Caco-2 (cell line): Measurements from ENCODE around the gene AP4E1. TPM values are rescaled to one million over a fixed set of nuclear protein-coding genes. Genes with fewer than 3 reads are reported as not detected.

Source experiments
- BruUV-seq: library from RNA; stranded (reverse); fragments of 400-500 nt; replicated peaks from 2 replicates; lab custom pipeline; 2021; lab: Mats Ljungman, UMichigan
- CTCF ChIA-PET: fragments of 300-600 bp; sonication (Branson Sonifier 250); formaldehyde crosslinking; loops from one replicate; lab custom pipeline; 2022; ENCODE audit warnings: antibody characterized with exemption; lab: Charles Lee
- POLR2A ChIA-PET: fragments of 300-600 bp; sonication (Branson Sonifier 250); formaldehyde crosslinking; loops from one replicate; lab custom pipeline; 2022; ENCODE audit warnings: antibody characterized with exemption; lab: Charles Lee
- DNase-seq, 2 experiments: peaks; one replicate each; pipeline versions ENCODE4 v3.0.0 to v3.0.0-alpha.2; 2020 to 2022
- H3K27me3 ChIP-seq: replicated peaks from 2 replicates; pipeline ENCODE4 v1.6.0; 2011; ENCODE audit warnings: low read length; ENCODE audit not compliant: control insufficient read depth, insufficient read depth
- H3K36me3 ChIP-seq: 2 replicates; pipeline ENCODE4 v1.5.1; 2011; ENCODE audit warnings: low read length; ENCODE audit not compliant: control insufficient read depth, insufficient read depth
- H3K4me1 ChIP-seq: fragments of 250-450 bp; sonication (Bioruptor Pico); 2 replicates; pipeline ENCODE4 v1.5.1; 2020; ENCODE audit warnings: mild to moderate bottlenecking
- H3K4me3 ChIP-seq: 2 replicates; pipeline ENCODE4 v1.5.1; 2011; ENCODE audit warnings: low read depth, mild to moderate bottlenecking, control low read depth, low read length
- H3K9me3 ChIP-seq: fragments of 250-450 bp; sonication (Bioruptor Pico); 2 replicates; pipeline ENCODE4 v1.5.1; 2020; ENCODE audit warnings: mild to moderate bottlenecking, moderate library complexity
- H3K27ac Mint-ChIP-seq: one replicate; pipeline ENCODE4 v1.8.0; 2022; ENCODE audit warnings: mixed read lengths; ENCODE audit not compliant: unreplicated experiment
- H3K27me3 Mint-ChIP-seq: one replicate; pipeline ENCODE4 v1.8.0; 2022; ENCODE audit warnings: mixed read lengths; ENCODE audit not compliant: insufficient read depth, unreplicated experiment
- H3K36me3 Mint-ChIP-seq: one replicate; pipeline ENCODE4 v1.8.0; 2022; ENCODE audit warnings: mild to moderate bottlenecking, mixed read lengths; ENCODE audit not compliant: insufficient read depth, unreplicated experiment
- H3K4me1 Mint-ChIP-seq: one replicate; pipeline ENCODE4 v1.8.0; 2022; ENCODE audit warnings: low read depth, mixed read lengths; ENCODE audit not compliant: unreplicated experiment
- H3K4me3 Mint-ChIP-seq: one replicate; pipeline ENCODE4 v1.8.0; 2022; ENCODE audit warnings: mild to moderate bottlenecking, moderate library complexity, mixed read lengths; ENCODE audit not compliant: unreplicated experiment
- H3K9me3 Mint-ChIP-seq: one replicate; pipeline ENCODE4 v1.8.0; 2022; ENCODE audit warnings: mixed read lengths; ENCODE audit not compliant: unreplicated experiment
- intact Hi-C: fragments of 100-400 bp; cut with micrococcal nuclease; formaldehyde crosslinking; loops from one replicate; pipeline ENCODE4 v1.10.0; 2022; ENCODE audit not compliant: unreplicated experiment
- total RNA-seq: library from RNA; stranded (reverse); gene quantifications from 2 replicates; pipeline ENCODE4 v1.2.3, GENCODE V29; 2022
- TF ChIP-seq, protein P1 (sequence below), 2 experiments: fragments of 200-600 bp in 1 of 2; IDR thresholded peaks; 1 replicate in 1 of 2; 2 replicates in 1 of 2; pipeline versions ENCODE4 v1.5.1 to v1.8.0; 2011 to 2022; ENCODE audit warnings: antibody characterized with exemption in 1 of 2, control low read depth in 1 of 2, inconsistent platforms in 1 of 2, low read depth in 1 of 2, low read length in 1 of 2, mild to moderate bottlenecking in 1 of 2, moderate library complexity in 1 of 2; ENCODE audit not compliant: insufficient read depth in 1 of 2, severe bottlenecking in 1 of 2, unreplicated experiment in 1 of 2

AP4E1 gene
- total RNA-seq, 1 experiment from 2014 or later: 15.9 TPM

DNA sequence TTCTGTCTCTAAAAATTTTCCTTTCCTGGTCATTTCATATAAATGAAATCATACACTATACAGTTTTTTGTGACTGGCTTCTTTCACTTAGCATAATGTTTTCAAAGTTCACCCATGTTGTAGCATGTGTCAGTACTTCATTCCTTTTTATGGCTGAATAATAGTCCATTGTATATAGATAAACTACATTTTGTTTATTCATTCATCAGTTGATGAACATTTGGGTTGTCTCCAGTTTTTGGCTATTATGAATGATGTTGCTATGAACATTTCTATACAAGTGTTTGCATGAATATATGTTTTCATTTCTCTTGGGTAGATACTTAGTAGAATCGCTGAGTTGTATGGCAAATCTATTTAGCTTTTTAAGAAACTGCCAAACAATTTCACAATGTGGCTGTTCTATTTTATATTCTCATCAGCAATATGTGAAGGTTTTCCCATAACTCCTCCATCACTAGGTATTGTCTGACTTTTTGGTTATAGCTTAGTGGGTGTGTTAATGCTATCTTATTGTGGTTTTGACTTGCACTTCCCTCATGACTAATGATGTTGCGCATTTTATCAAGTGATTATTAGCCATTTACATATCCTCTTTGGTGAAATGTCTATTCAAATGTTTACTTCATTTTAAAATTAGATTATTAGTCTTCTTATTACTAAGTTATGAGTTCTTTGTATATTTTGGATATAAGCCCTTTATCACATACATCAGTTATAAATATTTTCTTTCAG is 21.7 kb upstream of the AP4E1 start:
- H3K4me1 ChIP-seq: peaks cover 7% of the 10 kb centered on the region
- no peak overlapping the region for H3K4me3 Mint-ChIP-seq
- TF ChIP-seq, protein P1, sequence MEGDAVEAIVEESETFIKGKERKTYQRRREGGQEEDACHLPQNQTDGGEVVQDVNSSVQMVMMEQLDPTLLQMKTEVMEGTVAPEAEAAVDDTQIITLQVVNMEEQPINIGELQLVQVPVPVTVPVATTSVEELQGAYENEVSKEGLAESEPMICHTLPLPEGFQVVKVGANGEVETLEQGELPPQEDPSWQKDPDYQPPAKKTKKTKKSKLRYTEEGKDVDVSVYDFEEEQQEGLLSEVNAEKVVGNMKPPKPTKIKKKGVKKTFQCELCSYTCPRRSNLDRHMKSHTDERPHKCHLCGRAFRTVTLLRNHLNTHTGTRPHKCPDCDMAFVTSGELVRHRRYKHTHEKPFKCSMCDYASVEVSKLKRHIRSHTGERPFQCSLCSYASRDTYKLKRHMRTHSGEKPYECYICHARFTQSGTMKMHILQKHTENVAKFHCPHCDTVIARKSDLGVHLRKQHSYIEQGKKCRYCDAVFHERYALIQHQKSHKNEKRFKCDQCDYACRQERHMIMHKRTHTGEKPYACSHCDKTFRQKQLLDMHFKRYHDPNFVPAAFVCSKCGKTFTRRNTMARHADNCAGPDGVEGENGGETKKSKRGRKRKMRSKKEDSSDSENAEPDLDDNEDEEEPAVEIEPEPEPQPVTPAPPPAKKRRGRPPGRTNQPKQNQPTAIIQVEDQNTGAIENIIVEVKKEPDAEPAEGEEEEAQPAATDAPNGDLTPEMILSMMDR (IDR thresholded peaks at IDR 0.05; ENCODE audit: insufficient read depth in 1 of 2, low read depth in 1 of 2, low read length in 1 of 2, severe bottlenecking in 1 of 2, unreplicated experiment in 1 of 2): no peak
- H3K27ac Mint-ChIP-seq: no peak overlapping the region
- peaks cover 14% of the 10 kb centered on the region for H3K4me1 Mint-ChIP-seq
- POLR2A ChIA-PET: no interaction called here
- no peaks in the 10 kb centered on the region for H3K36me3 Mint-ChIP-seq
- H3K27me3 ChIP-seq: no peaks in the 10 kb centered on the region
- H3K27me3 Mint-ChIP-seq: no peaks in the 10 kb centered on the region
- H3K36me3 ChIP-seq: no peaks in the 10 kb centered on the region
- H3K4me3 ChIP-seq: no peak overlapping the region
- H3K9me3 ChIP-seq: peaks cover 8% of the 10 kb centered on the region
- CTCF ChIA-PET: interaction anchor here (0.9 kb wide), 1 partner anchor 121 kb away, joined by 4 read pairs; the partner anchor contains the start of gene SPPL2A
- intact Hi-C loops: loop anchor here (1.0 kb wide), 1 partner anchor 21 kb away; no protein-coding TSS in a partner anchor
- DNase-seq: no peak
- H3K9me3 Mint-ChIP-seq: peaks cover under 1% of the 10 kb centered on the region
- no TSS peak for BruUV-seq

DNA sequence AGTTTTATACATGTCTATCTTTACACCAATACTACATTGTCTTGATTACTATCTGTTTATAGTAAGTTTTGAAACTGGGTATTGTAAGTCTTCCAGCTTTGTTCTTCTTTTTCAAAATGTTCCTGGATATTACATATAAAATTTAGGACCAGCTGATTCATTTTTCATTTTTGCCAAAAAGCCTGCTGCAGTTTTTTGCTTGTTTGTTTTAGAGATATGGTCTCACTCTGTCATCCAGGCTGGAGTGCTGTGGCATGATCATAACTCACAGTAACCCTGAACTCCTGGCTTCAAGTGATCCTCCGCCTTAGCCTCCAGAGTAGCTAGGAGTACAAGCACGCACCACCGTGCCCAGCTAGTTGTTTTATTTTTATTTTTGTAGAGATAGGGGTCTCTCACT is 20.4 kb upstream of the AP4E1 start:
- Histone ChIP-seq H3K9me3 (peaks cover 11% of the 10 kb centered on the region), H3K36me3 (no peaks in the 10 kb centered on the region)

DNA sequence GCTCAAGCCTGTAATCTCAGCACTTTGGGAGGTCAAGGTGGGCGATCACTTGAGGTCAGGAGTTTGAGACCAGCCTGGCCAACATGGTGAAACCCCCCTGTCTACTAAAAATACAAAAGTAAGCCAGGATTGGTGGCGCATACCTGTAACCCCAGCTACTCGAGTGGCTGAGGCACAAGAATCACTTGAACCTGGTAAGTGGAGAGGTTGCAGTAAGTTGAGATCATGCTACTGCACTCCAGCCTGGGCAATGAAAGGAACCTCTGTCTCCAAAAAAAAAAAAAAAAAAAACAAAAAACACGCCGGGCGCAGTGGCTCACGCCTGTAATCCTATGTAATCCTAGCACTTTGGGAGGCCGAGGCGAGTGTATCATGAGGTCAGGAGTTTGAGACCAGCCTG is 18.9 kb upstream of the AP4E1 start:
- H3K4me1 ChIP-seq: peaks cover 3% of the 10 kb centered on the region
- no peak overlapping the region for H3K4me3 Mint-ChIP-seq
- ChIA-PET CTCF (interaction anchor here (0.7 kb wide), 1 partner anchor 74 kb away, joined by 8 read pairs; no protein-coding TSS in a partner anchor), POLR2A (no interaction called here)
- H3K27me3 Mint-ChIP-seq: no peaks in the 10 kb centered on the region
- DNase-seq: no peak
- H3K27me3 ChIP-seq: no peaks in the 10 kb centered on the region
- peaks cover 22% of the 10 kb centered on the region for H3K9me3 Mint-ChIP-seq
- intact Hi-C loops: no loop called here
- peaks cover 11% of the 10 kb centered on the region for H3K9me3 ChIP-seq
- no peak overlapping the region for H3K4me3 ChIP-seq
- no TSS peak for BruUV-seq
- H3K36me3 ChIP-seq: no peaks in the 10 kb centered on the region
- no peak overlapping the region for H3K27ac Mint-ChIP-seq
- no peaks in the 10 kb centered on the region for H3K36me3 Mint-ChIP-seq
- peaks cover 8% of the 10 kb centered on the region for H3K4me1 Mint-ChIP-seq
- TF ChIP-seq, protein P1 (IDR thresholded peaks at IDR 0.05; ENCODE audit: insufficient read depth in 1 of 2, low read depth in 1 of 2, low read length in 1 of 2, severe bottlenecking in 1 of 2, unreplicated experiment in 1 of 2): no peak

More for the DNA sequence above, 20.4 kb upstream of the AP4E1 start:
- H3K4me1 ChIP-seq: peaks cover 7% of the 10 kb centered on the region
- no peak for DNase-seq
- TF ChIP-seq, protein P1 (IDR thresholded peaks at IDR 0.05; ENCODE audit: insufficient read depth in 1 of 2, low read depth in 1 of 2, low read length in 1 of 2, severe bottlenecking in 1 of 2, unreplicated experiment in 1 of 2): no peak
- Mint-ChIP-seq H3K27ac (no peak overlapping the region), H3K36me3 (no peaks in the 10 kb centered on the region), H3K27me3 (no peaks in the 10 kb centered on the region), H3K4me1 (peaks cover 8% of the 10 kb centered on the region), H3K4me3 (no peak overlapping the region), H3K9me3 (peaks cover 13% of the 10 kb centered on the region)
- CTCF ChIA-PET: no interaction called here
- intact Hi-C loops: no loop called here
- H3K27me3 ChIP-seq: no peaks in the 10 kb centered on the region
- H3K4me3 ChIP-seq: no peak overlapping the region
- POLR2A ChIA-PET: no interaction called here
- no TSS peak for BruUV-seq
